Neural crest cell (in vitro differentiated cells): ENCODE results near the gene C11orf21. TPM values are rescaled to one million over a fixed set of nuclear protein-coding genes. Genes with fewer than 3 reads are reported as not detected.

Experiments
- DNase-seq: peaks from one replicate; pipeline ENCODE4 v3.0.0; 2021; ENCODE audit warnings: low read depth, mixed read lengths, low spot score
- H3K27ac Mint-ChIP-seq: one replicate; pipeline ENCODE4 v1.8.0; 2021; ENCODE audit warnings: mild to moderate bottlenecking, mixed read lengths; ENCODE audit not compliant: unreplicated experiment
- H3K27me3 Mint-ChIP-seq: 2 replicates; pipeline ENCODE4 v1.8.0; 2021; ENCODE audit warnings: low read depth, mild to moderate bottlenecking, mixed read lengths
- H3K36me3 Mint-ChIP-seq: 2 replicates; pipeline ENCODE4 v1.8.0; 2021; ENCODE audit warnings: low read depth, mild to moderate bottlenecking, mixed read lengths
- H3K4me1 Mint-ChIP-seq: 2 replicates; pipeline ENCODE4 v1.8.0; 2021; ENCODE audit warnings: mixed read lengths
- H3K4me3 Mint-ChIP-seq: one replicate; pipeline ENCODE4 v1.8.0; 2021; ENCODE audit warnings: mild to moderate bottlenecking, mixed read lengths
- H3K9me3 Mint-ChIP-seq: 2 replicates; pipeline ENCODE4 v1.8.0; 2021; ENCODE audit warnings: mixed read lengths
- CTCF ChIP-seq: fragments of 200-600 bp; sonication (generic); conservative IDR thresholded peaks from 2 replicates; pipeline ENCODE4 v1.5.0; 2021; ENCODE audit warnings: antibody characterized with exemption, mild to moderate bottlenecking
- total RNA-seq: library from RNA; stranded (reverse); gene quantifications from 2 replicates; pipeline ENCODE4 v1.2.1, GENCODE V29; 2021

Gene C11orf21
- total RNA-seq, 1 donor from 2014 or later, result not detected

- no peak for DNase-seq
- H3K36me3 Mint-ChIP-seq, result no peaks in the 10 kb centered on the region
- no peaks in the 10 kb centered on the region for H3K27me3 Mint-ChIP-seq
- no peaks in the 10 kb centered on the region for H3K9me3 Mint-ChIP-seq
- no peak for TF ChIP-seq CTCF
- H3K4me1 Mint-ChIP-seq, result no peaks in the 10 kb centered on the region
- H3K27ac Mint-ChIP-seq, result no peak overlapping the region
- H3K4me3 Mint-ChIP-seq, result no peak overlapping the region
Observed at GRCh38 chr11:2313051-2313951, 11.6 kb upstream of the C11orf21 start.

- no peaks in the 10 kb centered on the region for H3K9me3 Mint-ChIP-seq
- no peaks in the 10 kb centered on the region for H3K4me1 Mint-ChIP-seq
- no peak overlapping the region for H3K27ac Mint-ChIP-seq
- no peak overlapping the region for H3K4me3 Mint-ChIP-seq
- no peaks in the 10 kb centered on the region for H3K36me3 Mint-ChIP-seq
- no peak for DNase-seq
- H3K27me3 Mint-ChIP-seq, result no peaks in the 10 kb centered on the region
- no peak for TF ChIP-seq CTCF
Observed at GRCh38 chr11:2312232-2313042, 10.7 kb upstream of the C11orf21 start.

GRCh38 chr11:2311353-2312133 lies 9.8 kb upstream of the C11orf21 start:
- no peak for TF ChIP-seq CTCF
- no peaks in the 10 kb centered on the region for H3K4me1 Mint-ChIP-seq
- no peak overlapping the region for H3K4me3 Mint-ChIP-seq
- H3K27me3 Mint-ChIP-seq, result no peaks in the 10 kb centered on the region
- no peak for DNase-seq
- H3K36me3 Mint-ChIP-seq, result no peaks in the 10 kb centered on the region
- H3K27ac Mint-ChIP-seq, result no peak overlapping the region
- no peaks in the 10 kb centered on the region for H3K9me3 Mint-ChIP-seq

- no peak for DNase-seq
- H3K36me3 Mint-ChIP-seq, result no peaks in the 10 kb centered on the region
- H3K4me3 Mint-ChIP-seq, result no peak overlapping the region
- H3K27ac Mint-ChIP-seq, result no peak overlapping the region
- H3K9me3 Mint-ChIP-seq, result no peaks in the 10 kb centered on the region
- TF ChIP-seq CTCF, result no peak
- peaks cover 6% of the 10 kb centered on the region for H3K4me1 Mint-ChIP-seq
- no peaks in the 10 kb centered on the region for H3K27me3 Mint-ChIP-seq
Observed at GRCh38 chr11:2310786-2311352, 9.2 kb upstream of the C11orf21 start.
